HepG2 (cell line): ENCODE data around the gene TMCC2. TPM values are rescaled to one million over a fixed set of nuclear protein-coding genes. Genes with fewer than 3 reads are reported as not detected.

Experiments
- ATAC-seq: fragments of 200-7000 bp; cut with Tn5 transposase; 3 replicates; pipeline ENCODE4 v1.9.1; 2020; ENCODE audit warnings: mild to moderate bottlenecking, moderate library complexity
- BruUV-seq: library from RNA; stranded (reverse); fragments of 400-500 nt; replicated peaks from 2 replicates; lab custom pipeline; 2021; lab: Mats Ljungman, UMichigan
- CTCF ChIA-PET: fragments of 300-600 bp; formaldehyde crosslinking; extraction: SDS; loops from one replicate; lab custom pipeline; 2021; ENCODE audit warnings: low total read pairs, inconsistent platforms, low intra/inter-chr PET ratio; lab: Yijun Ruan, JAX
- POLR2A ChIA-PET: fragments of 350-600 bp; sonication (Branson Sonifier 250); formaldehyde crosslinking; loops from one replicate; lab custom pipeline; 2020; ENCODE audit warnings: antibody characterized with exemption, inconsistent platforms; lab: Yijun Ruan, JAX
- DNase-seq: peaks from one replicate; pipeline ENCODE4 v3.0.0-alpha.2; 2015; ENCODE audit warnings: low spot score
- FAIRE-seq: peaks from 3 replicates; lab custom pipeline; 2011; peaks lifted over from hg19 to GRCh38; lab: Jason Lieb, UNC
- H2AFZ ChIP-seq: one replicate; pipeline ENCODE4 v1.6.1; 2011; ENCODE audit warnings: low read length, inconsistent platforms
- H3K27ac ChIP-seq: fragments of 300-600 bp; 3 replicates; pipeline ENCODE4 v1.8.0; 2011; ENCODE audit warnings: mixed run types, mild to moderate bottlenecking, mixed read lengths, low read length, inconsistent platforms; ENCODE audit not compliant: insufficient read depth; ENCODE audit errors: extremely low read length
- H3K27me3 ChIP-seq, 2 experiments: fragments of 200-600 bp in 1 of 2; 2 replicates in 1 of 2; 3 replicates in 1 of 2; pipeline versions ENCODE4 v1.6.0 to v1.8.0; 2011; ENCODE audit warnings: low read length in 2 of 2, mild to moderate bottlenecking in 2 of 2, moderate library complexity in 2 of 2, inconsistent platforms in 1 of 2; ENCODE audit not compliant: insufficient read depth in 2 of 2, control insufficient read depth in 1 of 2
- H3K36me3 ChIP-seq, 2 experiments: fragments of 200-600 bp in 1 of 2; replicated peaks in 1 of 2; 2 replicates in 1 of 2; 3 replicates in 1 of 2; pipeline versions ENCODE4 v1.5.1 to v1.8.0; 2011; ENCODE audit warnings: low read length in 2 of 2, inconsistent platforms in 1 of 2; ENCODE audit not compliant: insufficient read depth in 2 of 2, control insufficient read depth in 1 of 2
- H3K4me1 ChIP-seq: 2 replicates; pipeline ENCODE4 v1.5.1; 2012; ENCODE audit warnings: low read length, inconsistent platforms; ENCODE audit not compliant: insufficient read depth
- H3K4me2 ChIP-seq: 2 replicates; pipeline ENCODE4 v1.6.0; 2011; ENCODE audit warnings: low read depth, low read length, inconsistent platforms
- H3K4me3 ChIP-seq, 3 experiments: fragments of 200-600 bp in 1 of 3; sonication (generic), shearing (Covaris generic) in 1 of 3; replicated peaks in 1 of 3; 2 replicates each; pipeline ENCODE4 v1.5.1; 2011 to 2016; ENCODE audit warnings: low read length in 3 of 3, inconsistent platforms in 2 of 3, low read depth in 2 of 3, mild to moderate bottlenecking in 2 of 3, control low read depth in 1 of 3, mixed read lengths in 1 of 3; ENCODE audit not compliant: insufficient read depth in 1 of 3
- H3K79me2 ChIP-seq: one replicate; pipeline ENCODE4 v1.6.1; 2011; ENCODE audit warnings: low read length, inconsistent platforms; ENCODE audit not compliant: insufficient read depth
- H3K9ac ChIP-seq: 2 replicates; pipeline ENCODE4 v1.6.0; 2011; ENCODE audit warnings: mild to moderate bottlenecking, low read depth, low read length, inconsistent platforms; ENCODE audit not compliant: insufficient read depth
- H3K9me3 ChIP-seq: 2 replicates; pipeline ENCODE4 v1.5.1; 2012; ENCODE audit warnings: mild to moderate bottlenecking, low read length
- H4K20me1 ChIP-seq: 2 replicates; pipeline ENCODE4 v1.6.0; 2011; ENCODE audit warnings: inconsistent platforms, mild to moderate bottlenecking, low read length, moderate library complexity; ENCODE audit not compliant: insufficient read depth
- ZEB1 ChIP-seq: IDR thresholded peaks from 2 replicates; pipeline ENCODE4 v1.6.1; 2012; ENCODE audit warnings: mild to moderate bottlenecking, low read depth, inconsistent platforms; ENCODE audit not compliant: insufficient replicate concordance
- ZMYM3 ChIP-seq: sonication (generic); formaldehyde crosslinking; IDR thresholded peaks from 2 replicates; pipeline ENCODE4 v1.5.1; 2020; ENCODE audit warnings: mild to moderate bottlenecking, missing genetic modification reagents
- ZNF136 ChIP-seq: sonication (generic); formaldehyde crosslinking; IDR thresholded peaks from 2 replicates; pipeline ENCODE4 v1.8.1; 2022; ENCODE audit warnings: low read depth, mild to moderate bottlenecking, moderate library complexity, missing genetic modification reagents
- WGBS: methylation state at CpG from one replicate; pipeline ENCODE4 v1.1.6; 2017; ENCODE audit warnings: low lambda C conversion rate; 5-methylcytosine and 5-hydroxymethylcytosine counted together
- in situ Hi-C: cut with HindIII; loops from 2 replicates; pipeline ENCODE4 v1.10.0; 2017; ENCODE audit warnings: low pct_unique_long_range_greater_than_20kb; ENCODE audit not compliant: extremely low pct_ligation_motif_present
- intact Hi-C: fragments of 100-400 bp; cut with micrococcal nuclease; formaldehyde crosslinking; loops from one replicate; pipeline ENCODE4 v1.10.0; 2022; ENCODE audit not compliant: unreplicated experiment
- polyA plus RNA-seq, 8 experiments: library from polyadenylated mRNA; depleted of rRNA in 3 of 8; stranded (reverse) in 7 of 8; unstranded in 1 of 8; fragments of >200 nt; fragmentation: Illumina TruSeq in 4 of 8; extraction: Trizol in 4 of 8; gene quantifications; 2 replicates each; pipeline versions ENCODE4 v1.2.1 to v1.2.3, GENCODE V29; 2011 to 2016; ENCODE audit warnings: low read depth in 4 of 8, missing spikeins in 1 of 8, mixed read lengths in 1 of 8; ENCODE audit not compliant: insufficient read depth in 1 of 8
- total RNA-seq, 5 experiments: library from RNA; depleted of rRNA; stranded (reverse); fragments of >200 nt; fragmentation: Illumina TruSeq; extraction: Trizol; gene quantifications; 2 replicates each; pipeline ENCODE4 v1.2.3, GENCODE V29; 2016; ENCODE audit warnings: low read depth in 1 of 5

TMCC2 gene
- total and polyA plus RNA-seq, 2 of the 13 experiments (the other 11 are each of a cell fraction or from before 2014, with no cell fraction given) = 0.12 to 0.24 TPM

DNA sequence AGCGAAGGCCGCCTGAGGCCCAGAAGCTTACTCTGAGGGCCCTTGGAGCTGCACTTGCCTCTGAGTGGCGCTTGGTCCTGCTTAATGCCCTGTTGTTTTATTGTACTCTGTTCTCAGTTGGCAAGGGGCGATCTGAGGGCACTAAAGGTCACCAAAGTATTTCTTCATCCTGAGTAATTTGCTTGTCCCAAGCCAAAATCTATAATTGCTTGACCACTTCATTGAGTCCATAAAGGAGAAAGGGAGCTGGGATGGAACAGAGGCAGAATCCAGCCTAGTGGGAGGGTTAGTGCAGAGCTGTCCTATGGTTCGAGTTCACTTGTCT is 94.2 kb downstream of the TMCC2 start:
- no peak for ATAC-seq
- intact Hi-C loops (loop anchor here (1.0 kb wide), 2 partner anchors 38 to 49 kb away; no protein-coding TSS in a partner anchor), in situ Hi-C loops (loop anchor here (5.0 kb wide), 1 partner anchor 50 kb away; no protein-coding TSS in a partner anchor)
- Histone ChIP-seq H3K4me3 (peak overlapping the region in 1 of 3 experiments; percentile 81; a peak in 2 of 6 replicates), H3K27ac (no peak overlapping the region)
- POLR2A ChIA-PET = interaction anchor here (1.7 to 2.3 kb wide), 4 partner anchors 21 to 48 kb away, joined by 7 to 14 read pairs (median 11); no protein-coding TSS in a partner anchor
- TF ChIP-seq ZMYM3 (CRISPR knock-in tag) (no peak), ZNF136 (CRISPR knock-in tag) (0 out of 2 replicates have a peak, but pooled peaks have one; percentile 11), ZEB1 (peak; percentile 43)
- TF ChIP-seq, all 625 proteins: peak for 2
- FAIRE-seq = no peak
- Histone ChIP-seq H3K27me3 (peaks cover 0 to 19% of the 10 kb centered on the region in 2 experiments; a peak in 3 of 5 replicates), H3K36me3 (no peaks in the 10 kb centered on the region), H3K9ac (no peak overlapping the region), H4K20me1 (no peaks in the 10 kb centered on the region; the same call in 1 of the 2 replicates), H2AFZ (no peak overlapping the region), H3K4me2 (peak overlapping the region; percentile 90), H3K9me3 (no peaks in the 10 kb centered on the region), H3K79me2 (peaks cover 8% of the 10 kb centered on the region), H3K4me1 (peaks cover 57% of the 10 kb centered on the region)
- no peak for DNase-seq
- WGBS = 18% methylated on average over 5 of the region's 5 CpGs
- CTCF ChIA-PET = interaction anchor here (6.6 kb wide), 1 partner anchor 49 kb away, joined by 150 read pairs; no protein-coding TSS in a partner anchor
- no TSS peak for BruUV-seq

Other genes starting within 250 kb of the TMCC2 start
- gene CNTN2, start 184.7 kb upstream of the TMCC2 start, total RNA-seq (2016; rRNA removed; fragmentation: Illumina TruSeq; extraction: Trizol) = not detected in 2 replicates
- not detected in 2 replicates for gene CNTN2, start 184.7 kb upstream of the TMCC2 start, polyA plus RNA-seq (2011; rRNA removed)
- 1.1 and 1.9 TPM in 2 replicates for gene TMEM81, start 143.5 kb upstream of the TMCC2 start, total RNA-seq (2016; rRNA removed; fragmentation: Illumina TruSeq; extraction: Trizol)
- gene TMEM81, start 143.5 kb upstream of the TMCC2 start, polyA plus RNA-seq (2011; rRNA removed) = 1.1 and 1.3 TPM in 2 replicates
- 17.1 and 26.2 TPM in 2 replicates for gene RBBP5, start 106.0 kb upstream of the TMCC2 start, total RNA-seq (2016; rRNA removed; fragmentation: Illumina TruSeq; extraction: Trizol)
- 5.2 and 6.6 TPM in 2 replicates for gene RBBP5, start 106.0 kb upstream of the TMCC2 start, polyA plus RNA-seq (2011; rRNA removed)
- gene DSTYK, start 16.2 kb upstream of the TMCC2 start, total RNA-seq (2016; rRNA removed; fragmentation: Illumina TruSeq; extraction: Trizol) = 4.8 and 6.1 TPM in 2 replicates
- 2.5 and 2.6 TPM in 2 replicates for gene DSTYK, start 16.2 kb upstream of the TMCC2 start, polyA plus RNA-seq (2011; rRNA removed)
- 1.1 and 1.2 TPM in 2 replicates for gene NUAK2, start 93.8 kb downstream of the TMCC2 start, total RNA-seq (2016; rRNA removed; fragmentation: Illumina TruSeq; extraction: Trizol)
- gene NUAK2, start 93.8 kb downstream of the TMCC2 start, polyA plus RNA-seq (2011; rRNA removed) = 0.68 and 0.75 TPM in 2 replicates
- not detected in 2 replicates for gene KLHDC8A, start 129.0 kb downstream of the TMCC2 start, total RNA-seq (2016; rRNA removed; fragmentation: Illumina TruSeq; extraction: Trizol)
- not detected in 2 replicates for gene KLHDC8A, start 129.0 kb downstream of the TMCC2 start, polyA plus RNA-seq (2011; rRNA removed)
- 0.84 and 2.3 TPM in 2 replicates for gene LEMD1, start 194.1 kb downstream of the TMCC2 start, total RNA-seq (2016; rRNA removed; fragmentation: Illumina TruSeq; extraction: Trizol)
- 1.4 and 2.1 TPM in 2 replicates for gene LEMD1, start 194.1 kb downstream of the TMCC2 start, polyA plus RNA-seq (2011; rRNA removed)
- gene BLACAT1, start 228.1 kb downstream of the TMCC2 start, total RNA-seq (2016; rRNA removed; fragmentation: Illumina TruSeq; extraction: Trizol) = 0.42 and 1.2 TPM in 2 replicates
- 2.7 and 2.8 TPM in 2 replicates for gene BLACAT1, start 228.1 kb downstream of the TMCC2 start, polyA plus RNA-seq (2011; rRNA removed)